ENCODE data around the gene LHFPL2.

LHFPL2 gene

GRCh38 chr5:78639791-78640190, 8.8 kb downstream of the LHFPL2 start:
- Mint-ChIP-seq H3K4me3 (no peak overlapping the region), H3K27ac (no peak overlapping the region), H3K27me3 (peaks cover 15% of the 10 kb centered on the region), H3K36me3 (ENCODE audit: low read depth) (no peaks in the 10 kb centered on the region), H3K4me1 (no peaks in the 10 kb centered on the region), H3K9me3 (no peaks in the 10 kb centered on the region)
- DNase-seq (no peak), ATAC-seq (no peak)

- Mint-ChIP-seq H3K27ac (no peak overlapping the region), H3K36me3 (ENCODE audit: low read depth) (no peaks in the 10 kb centered on the region), H3K4me3 (no peak overlapping the region), H3K9me3 (no peaks in the 10 kb centered on the region), H3K27me3 (peaks cover 8% of the 10 kb centered on the region), H3K4me1 (no peaks in the 10 kb centered on the region)
- DNase-seq (no peak), ATAC-seq (no peak)
Observed at GRCh38 chr5:78638973-78639669, 9.5 kb downstream of the LHFPL2 start.

- H3K4me1 Mint-ChIP-seq = no peaks in the 10 kb centered on the region
Observed at GRCh38 chr5:78638423-78638822, 10.1 kb downstream of the LHFPL2 start.

GRCh38 chr5:78637468-78637867, 11.1 kb downstream of the LHFPL2 start:
- no peak for ATAC-seq
- no peak for DNase-seq

More at GRCh38 chr5:78638423-78638822, 10.1 kb downstream of the LHFPL2 start:
- H3K4me3 Mint-ChIP-seq = no peak overlapping the region
- no peak for DNase-seq
- H3K27me3 Mint-ChIP-seq = peaks cover 8% of the 10 kb centered on the region
- no peaks in the 10 kb centered on the region for H3K36me3 Mint-ChIP-seq (ENCODE audit: low read depth)
- H3K9me3 Mint-ChIP-seq = no peaks in the 10 kb centered on the region
- no peak for ATAC-seq
- H3K27ac Mint-ChIP-seq = no peak overlapping the region

GRCh38 chr5:78636682-78637081, 11.9 kb downstream of the LHFPL2 start:
- Mint-ChIP-seq H3K4me1 (no peaks in the 10 kb centered on the region), H3K4me3 (no peak overlapping the region), H3K27ac (no peak overlapping the region), H3K27me3 (peaks cover 8% of the 10 kb centered on the region), H3K36me3 (ENCODE audit: low read depth) (no peaks in the 10 kb centered on the region), H3K9me3 (no peaks in the 10 kb centered on the region)
- no peak for ATAC-seq
- no peak for DNase-seq

More at GRCh38 chr5:78637468-78637867, 11.1 kb downstream of the LHFPL2 start:
- Mint-ChIP-seq H3K9me3 (no peaks in the 10 kb centered on the region), H3K4me3 (no peak overlapping the region), H3K4me1 (no peaks in the 10 kb centered on the region), H3K36me3 (ENCODE audit: low read depth) (no peaks in the 10 kb centered on the region), H3K27me3 (peaks cover 8% of the 10 kb centered on the region), H3K27ac (no peak overlapping the region)

- peaks cover 4% of the 10 kb centered on the region for H3K27me3 Mint-ChIP-seq
- ATAC-seq = no peak
- no peaks in the 10 kb centered on the region for H3K36me3 Mint-ChIP-seq (ENCODE audit: low read depth)
- H3K4me1 Mint-ChIP-seq = no peaks in the 10 kb centered on the region
- no peak overlapping the region for H3K4me3 Mint-ChIP-seq
- H3K9me3 Mint-ChIP-seq = no peaks in the 10 kb centered on the region
- no peak overlapping the region for H3K27ac Mint-ChIP-seq
- DNase-seq = no peak
Observed at GRCh38 chr5:78634634-78635033, 13.9 kb downstream of the LHFPL2 start.

GRCh38 chr5:78634229-78634628, 14.3 kb downstream of the LHFPL2 start:
- H3K27me3 Mint-ChIP-seq = peaks cover 4% of the 10 kb centered on the region
- no peak for ATAC-seq
- H3K4me1 Mint-ChIP-seq = no peaks in the 10 kb centered on the region
- no peaks in the 10 kb centered on the region for H3K36me3 Mint-ChIP-seq (ENCODE audit: low read depth)
- H3K4me3 Mint-ChIP-seq = no peak overlapping the region
- no peak for DNase-seq
- H3K27ac Mint-ChIP-seq = no peak overlapping the region
- H3K9me3 Mint-ChIP-seq = no peaks in the 10 kb centered on the region

- Mint-ChIP-seq H3K4me1 (peaks cover 1% of the 10 kb centered on the region), H3K36me3 (ENCODE audit: low read depth) (no peaks in the 10 kb centered on the region), H3K4me3 (no peak overlapping the region), H3K27ac (no peak overlapping the region), H3K27me3 (peaks cover 2% of the 10 kb centered on the region), H3K9me3 (no peaks in the 10 kb centered on the region)
- DNase-seq (no peak), ATAC-seq (no peak)
Observed at GRCh38 chr5:78633700-78634099, 14.9 kb downstream of the LHFPL2 start.

GRCh38 chr5:78632467-78632866, 16.1 kb downstream of the LHFPL2 start:
- H3K4me1 Mint-ChIP-seq = peaks cover 5% of the 10 kb centered on the region

GRCh38 chr5:78631931-78632330, 16.6 kb downstream of the LHFPL2 start:
- Mint-ChIP-seq H3K9me3 (no peaks in the 10 kb centered on the region), H3K27ac (no peak overlapping the region), H3K4me3 (no peak overlapping the region), H3K36me3 (ENCODE audit: low read depth) (no peaks in the 10 kb centered on the region), H3K27me3 (peaks cover 2% of the 10 kb centered on the region), H3K4me1 (peaks cover 5% of the 10 kb centered on the region)
- ATAC-seq (no peak), DNase-seq (no peak)

More at GRCh38 chr5:78632467-78632866, 16.1 kb downstream of the LHFPL2 start:
- Mint-ChIP-seq H3K27ac (no peak overlapping the region), H3K27me3 (peaks cover 2% of the 10 kb centered on the region), H3K9me3 (no peaks in the 10 kb centered on the region), H3K4me3 (no peak overlapping the region), H3K36me3 (ENCODE audit: low read depth) (no peaks in the 10 kb centered on the region)
- no peak for DNase-seq
- no peak for ATAC-seq

GRCh38 chr5:78630047-78630446, 18.5 kb downstream of the LHFPL2 start:
- peaks cover 5% of the 10 kb centered on the region for H3K4me1 Mint-ChIP-seq
- H3K9me3 Mint-ChIP-seq = no peaks in the 10 kb centered on the region
- no peak overlapping the region for H3K27ac Mint-ChIP-seq
- H3K36me3 Mint-ChIP-seq (ENCODE audit: low read depth) = no peaks in the 10 kb centered on the region
- no peaks in the 10 kb centered on the region for H3K27me3 Mint-ChIP-seq
- DNase-seq (no peak), ATAC-seq (no peak)
- H3K4me3 Mint-ChIP-seq = no peak overlapping the region

- no peak overlapping the region for H3K27ac Mint-ChIP-seq
- H3K36me3 Mint-ChIP-seq (ENCODE audit: low read depth) = no peaks in the 10 kb centered on the region
- ATAC-seq (no peak), DNase-seq (no peak)
- H3K4me3 Mint-ChIP-seq = no peak overlapping the region
- H3K27me3 Mint-ChIP-seq = no peaks in the 10 kb centered on the region
- no peaks in the 10 kb centered on the region for H3K9me3 Mint-ChIP-seq
- peaks cover 5% of the 10 kb centered on the region for H3K4me1 Mint-ChIP-seq
Observed at GRCh38 chr5:78629624-78630023, 18.9 kb downstream of the LHFPL2 start.

GRCh38 chr5:78628270-78628992, 20.1 kb downstream of the LHFPL2 start:
- no peak overlapping the region for H3K27ac Mint-ChIP-seq

GRCh38 chr5:78627766-78628165, 20.8 kb downstream of the LHFPL2 start:
- H3K36me3 Mint-ChIP-seq (ENCODE audit: low read depth) = no peaks in the 10 kb centered on the region
- DNase-seq (no peak), ATAC-seq (no peak)
- no peak overlapping the region for H3K4me3 Mint-ChIP-seq
- H3K4me1 Mint-ChIP-seq = peaks cover 5% of the 10 kb centered on the region
- no peaks in the 10 kb centered on the region for H3K9me3 Mint-ChIP-seq
- H3K27ac Mint-ChIP-seq = no peak overlapping the region
- H3K27me3 Mint-ChIP-seq = no peaks in the 10 kb centered on the region

More at GRCh38 chr5:78628270-78628992, 20.1 kb downstream of the LHFPL2 start:
- H3K9me3 Mint-ChIP-seq = no peaks in the 10 kb centered on the region
- no peaks in the 10 kb centered on the region for H3K27me3 Mint-ChIP-seq
- H3K4me3 Mint-ChIP-seq = no peak overlapping the region
- ATAC-seq (no peak), DNase-seq (no peak)
- H3K4me1 Mint-ChIP-seq = peaks cover 5% of the 10 kb centered on the region
- no peaks in the 10 kb centered on the region for H3K36me3 Mint-ChIP-seq (ENCODE audit: low read depth)

GRCh38 chr5:78627175-78627574, 21.4 kb downstream of the LHFPL2 start:
- Mint-ChIP-seq H3K36me3 (ENCODE audit: low read depth) (no peaks in the 10 kb centered on the region), H3K9me3 (no peaks in the 10 kb centered on the region), H3K4me3 (no peak overlapping the region), H3K27me3 (no peaks in the 10 kb centered on the region), H3K27ac (no peak overlapping the region), H3K4me1 (peaks cover 5% of the 10 kb centered on the region)
- no peak for ATAC-seq
- no peak for DNase-seq

Data from activated naive CD8-positive, alpha-beta T cell treated with anti-CD3 and anti-CD28 coated beads, Interleukin-2, amount 50 U/mL, for 24 hours (primary cell).